HepG2 (cell line): ENCODE measurements around the gene USH2A.

Experiments used
- GLMP ChIP-seq: sonication (generic); formaldehyde crosslinking; IDR thresholded peaks from 2 replicates; pipeline ENCODE4 v1.9.0; 2021; ENCODE audit warnings: missing genetic modification reagents, mild to moderate bottlenecking, borderline replicate concordance
- TAF1 ChIP-seq: sonication (generic); formaldehyde crosslinking; IDR thresholded peaks from 2 replicates; pipeline ENCODE4 v1.4.0; 2020; ENCODE audit warnings: missing genetic modification reagents
- TARDBP ChIP-seq: sonication (generic); formaldehyde crosslinking; IDR thresholded peaks from 2 replicates; pipeline ENCODE4 v1.8.0; 2022; ENCODE audit warnings: mild to moderate bottlenecking, missing genetic modification reagents
- TF ChIP-seq, protein P1 (sequence below): sonication (generic); formaldehyde crosslinking; IDR thresholded peaks from 2 replicates; pipeline ENCODE4 v1.5.0; 2020; ENCODE audit warnings: mild to moderate bottlenecking, missing genetic modification reagents, moderate library complexity

DNA sequence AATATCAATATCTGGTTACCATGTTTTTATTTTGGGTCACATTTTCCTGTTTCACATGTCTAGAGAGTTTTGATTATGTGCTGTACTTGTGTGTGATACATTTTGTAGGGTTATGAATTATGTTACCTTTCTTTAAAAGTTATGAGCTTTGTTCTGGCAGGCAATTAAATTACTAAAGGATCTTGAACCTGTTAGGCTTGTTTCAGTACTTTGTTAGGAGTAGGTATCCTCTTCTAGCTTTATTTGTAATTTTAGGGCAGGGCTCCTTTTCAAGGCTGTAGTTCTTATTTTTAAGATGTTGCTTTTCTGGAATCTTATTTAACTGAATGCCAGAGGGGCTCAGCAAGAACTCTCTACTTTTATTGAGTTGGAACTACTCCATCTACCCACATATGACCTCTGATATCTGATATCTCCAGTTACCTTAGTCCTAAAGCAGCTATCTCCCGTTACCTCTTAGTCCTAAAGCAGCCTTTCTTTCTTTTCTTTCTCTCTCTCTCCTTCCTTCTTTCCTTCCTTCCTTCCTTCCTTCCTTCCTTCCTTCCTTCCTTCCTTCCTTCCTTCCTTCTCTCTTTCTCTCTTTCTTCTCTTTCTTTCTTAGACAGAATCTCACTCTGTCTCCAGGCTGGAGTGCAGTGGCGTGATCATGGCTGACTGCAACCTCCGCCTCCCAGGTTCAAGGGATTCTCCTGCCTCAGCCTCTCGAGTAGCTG lies 832.3 kb downstream of the USH2A start:
- TF ChIP-seq TARDBP, result no peak
- TF ChIP-seq TAF1 (CRISPR knock-in tag), result no peak
- no peak for TF ChIP-seq GLMP (CRISPR knock-in tag)
- TF ChIP-seq, protein P1, sequence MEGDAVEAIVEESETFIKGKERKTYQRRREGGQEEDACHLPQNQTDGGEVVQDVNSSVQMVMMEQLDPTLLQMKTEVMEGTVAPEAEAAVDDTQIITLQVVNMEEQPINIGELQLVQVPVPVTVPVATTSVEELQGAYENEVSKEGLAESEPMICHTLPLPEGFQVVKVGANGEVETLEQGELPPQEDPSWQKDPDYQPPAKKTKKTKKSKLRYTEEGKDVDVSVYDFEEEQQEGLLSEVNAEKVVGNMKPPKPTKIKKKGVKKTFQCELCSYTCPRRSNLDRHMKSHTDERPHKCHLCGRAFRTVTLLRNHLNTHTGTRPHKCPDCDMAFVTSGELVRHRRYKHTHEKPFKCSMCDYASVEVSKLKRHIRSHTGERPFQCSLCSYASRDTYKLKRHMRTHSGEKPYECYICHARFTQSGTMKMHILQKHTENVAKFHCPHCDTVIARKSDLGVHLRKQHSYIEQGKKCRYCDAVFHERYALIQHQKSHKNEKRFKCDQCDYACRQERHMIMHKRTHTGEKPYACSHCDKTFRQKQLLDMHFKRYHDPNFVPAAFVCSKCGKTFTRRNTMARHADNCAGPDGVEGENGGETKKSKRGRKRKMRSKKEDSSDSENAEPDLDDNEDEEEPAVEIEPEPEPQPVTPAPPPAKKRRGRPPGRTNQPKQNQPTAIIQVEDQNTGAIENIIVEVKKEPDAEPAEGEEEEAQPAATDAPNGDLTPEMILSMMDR (CRISPR knock-in tag), result no peak
